Progenitor cell of endocrine pancreas (in vitro differentiated cells): Measurements from ENCODE around the gene CASP8AP2. TPM values are rescaled to one million over a fixed set of nuclear protein-coding genes. Genes with fewer than 3 reads are reported as not detected.

Source experiments
- DNase-seq: peaks from one replicate; pipeline ENCODE4 v3.0.0; 2021; ENCODE audit warnings: low spot score; ENCODE audit not compliant: unreplicated experiment
- H3K27ac Mint-ChIP-seq: 2 replicates; pipeline ENCODE4 v1.8.0; 2021; ENCODE audit warnings: mild to moderate bottlenecking, moderate library complexity, mixed read lengths
- H3K27me3 Mint-ChIP-seq: 2 replicates; pipeline ENCODE4 v1.8.0; 2021; ENCODE audit warnings: mixed read lengths
- H3K36me3 Mint-ChIP-seq: 2 replicates; pipeline ENCODE4 v1.8.0; 2022; ENCODE audit warnings: mixed read lengths; ENCODE audit not compliant: insufficient read depth
- H3K4me1 Mint-ChIP-seq: 2 replicates; pipeline ENCODE4 v1.8.0; 2021; ENCODE audit warnings: low read depth, mixed read lengths
- H3K4me3 Mint-ChIP-seq: 2 replicates; pipeline ENCODE4 v1.8.0; 2021; ENCODE audit warnings: low read depth, mild to moderate bottlenecking, moderate library complexity, mixed read lengths
- H3K9me3 Mint-ChIP-seq: 2 replicates; pipeline ENCODE4 v1.8.0; 2021; ENCODE audit warnings: low read depth, mixed read lengths
- total RNA-seq: library from RNA; stranded (reverse); gene quantifications from 2 replicates; pipeline ENCODE4 v1.2.1, GENCODE V29; 2021
- TF ChIP-seq, protein P1 (sequence below): fragments of 200-600 bp; sonication (generic); IDR thresholded peaks from one replicate; pipeline ENCODE4 v1.5.0; 2021; ENCODE audit warnings: antibody characterized with exemption, mild to moderate bottlenecking; ENCODE audit not compliant: unreplicated experiment

The CASP8AP2 gene
- total RNA-seq, 1 donor from 2014 or later: 31.9 TPM

DNA sequence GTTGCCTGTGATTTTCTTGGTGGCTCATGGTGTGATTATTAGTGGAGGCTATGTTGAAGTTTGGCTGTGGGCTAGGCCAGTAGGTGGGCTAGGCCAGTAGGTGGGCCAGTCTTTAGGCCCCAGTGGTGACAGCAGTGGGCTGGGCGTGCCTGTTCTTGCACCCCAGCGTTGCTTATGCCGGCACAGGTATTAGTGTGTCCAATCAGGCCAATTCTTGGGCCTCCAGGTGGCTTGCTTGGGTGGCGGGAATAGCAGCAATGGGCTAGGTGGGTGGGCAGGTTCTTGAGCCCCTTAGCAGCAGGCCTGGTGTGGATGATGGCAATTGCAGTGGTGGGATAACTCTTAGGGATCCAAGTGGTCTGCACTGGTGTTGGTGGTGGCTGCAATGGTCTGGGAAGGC, 87.5 kb downstream of the CASP8AP2 start:
- H3K36me3 Mint-ChIP-seq: no peaks in the 10 kb centered on the region
- no peaks in the 10 kb centered on the region for H3K27me3 Mint-ChIP-seq
- no peak for DNase-seq
- no peak overlapping the region for H3K4me3 Mint-ChIP-seq
- H3K4me1 Mint-ChIP-seq: no peaks in the 10 kb centered on the region
- TF ChIP-seq, protein P1, sequence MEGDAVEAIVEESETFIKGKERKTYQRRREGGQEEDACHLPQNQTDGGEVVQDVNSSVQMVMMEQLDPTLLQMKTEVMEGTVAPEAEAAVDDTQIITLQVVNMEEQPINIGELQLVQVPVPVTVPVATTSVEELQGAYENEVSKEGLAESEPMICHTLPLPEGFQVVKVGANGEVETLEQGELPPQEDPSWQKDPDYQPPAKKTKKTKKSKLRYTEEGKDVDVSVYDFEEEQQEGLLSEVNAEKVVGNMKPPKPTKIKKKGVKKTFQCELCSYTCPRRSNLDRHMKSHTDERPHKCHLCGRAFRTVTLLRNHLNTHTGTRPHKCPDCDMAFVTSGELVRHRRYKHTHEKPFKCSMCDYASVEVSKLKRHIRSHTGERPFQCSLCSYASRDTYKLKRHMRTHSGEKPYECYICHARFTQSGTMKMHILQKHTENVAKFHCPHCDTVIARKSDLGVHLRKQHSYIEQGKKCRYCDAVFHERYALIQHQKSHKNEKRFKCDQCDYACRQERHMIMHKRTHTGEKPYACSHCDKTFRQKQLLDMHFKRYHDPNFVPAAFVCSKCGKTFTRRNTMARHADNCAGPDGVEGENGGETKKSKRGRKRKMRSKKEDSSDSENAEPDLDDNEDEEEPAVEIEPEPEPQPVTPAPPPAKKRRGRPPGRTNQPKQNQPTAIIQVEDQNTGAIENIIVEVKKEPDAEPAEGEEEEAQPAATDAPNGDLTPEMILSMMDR: no peak
- peaks cover 6% of the 10 kb centered on the region for H3K9me3 Mint-ChIP-seq
- no peak overlapping the region for H3K27ac Mint-ChIP-seq

DNA sequence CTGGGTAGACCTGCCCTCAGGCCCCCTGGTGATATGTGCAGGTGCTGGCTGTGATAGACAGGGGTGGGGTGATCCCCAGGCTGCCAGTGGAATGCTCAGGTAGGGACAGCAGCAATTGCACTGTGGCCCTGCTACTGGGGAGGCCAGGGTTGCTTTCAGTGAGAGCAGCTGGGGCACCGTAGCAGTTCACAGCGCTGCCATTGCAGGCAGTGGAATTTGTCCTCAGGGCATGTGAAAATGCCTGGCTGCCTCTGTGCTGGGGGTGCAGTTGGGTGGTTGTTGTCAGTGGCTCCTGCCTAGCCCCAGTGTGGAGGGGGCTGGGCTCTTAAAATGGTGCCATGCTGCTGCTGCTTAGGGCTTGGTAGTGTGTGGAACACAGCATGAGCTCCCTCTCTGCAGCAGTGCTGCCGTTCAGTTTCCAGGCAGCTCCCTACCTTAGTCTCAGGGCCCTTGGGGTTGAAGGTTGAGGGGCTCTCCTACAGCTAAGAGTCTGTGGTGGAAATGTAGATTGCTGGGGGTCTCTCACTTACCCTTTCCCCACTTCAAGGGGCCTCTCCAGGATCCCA, 88.2 kb downstream of the CASP8AP2 start:
- Mint-ChIP-seq H3K9me3 (peaks cover 6% of the 10 kb centered on the region), H3K36me3 (no peaks in the 10 kb centered on the region), H3K27me3 (no peaks in the 10 kb centered on the region), H3K4me3 (no peak overlapping the region), H3K27ac (no peak overlapping the region), H3K4me1 (no peaks in the 10 kb centered on the region)
- no peak for DNase-seq
- TF ChIP-seq, protein P1: no peak

Other genes starting within 250 kb of the CASP8AP2 start
- gene LYRM2, start 191.1 kb upstream of the CASP8AP2 start, total RNA-seq: 38.6 and 46.5 TPM in 2 replicates
- 44.1 and 47.1 TPM in 2 replicates for gene MDN1, start 10.1 kb upstream of the CASP8AP2 start, total RNA-seq
- gene GJA10, start 64.6 kb downstream of the CASP8AP2 start, total RNA-seq: not detected in 2 replicates